Measurements from ENCODE around the gene RAP1GAP2.
"Not testable (repeated sequence)": the region's sequence is repeated elsewhere in the genome, so short reads cannot be mapped to it uniquely, and the experiment has no call there.

RAP1GAP2 gene

DNA sequence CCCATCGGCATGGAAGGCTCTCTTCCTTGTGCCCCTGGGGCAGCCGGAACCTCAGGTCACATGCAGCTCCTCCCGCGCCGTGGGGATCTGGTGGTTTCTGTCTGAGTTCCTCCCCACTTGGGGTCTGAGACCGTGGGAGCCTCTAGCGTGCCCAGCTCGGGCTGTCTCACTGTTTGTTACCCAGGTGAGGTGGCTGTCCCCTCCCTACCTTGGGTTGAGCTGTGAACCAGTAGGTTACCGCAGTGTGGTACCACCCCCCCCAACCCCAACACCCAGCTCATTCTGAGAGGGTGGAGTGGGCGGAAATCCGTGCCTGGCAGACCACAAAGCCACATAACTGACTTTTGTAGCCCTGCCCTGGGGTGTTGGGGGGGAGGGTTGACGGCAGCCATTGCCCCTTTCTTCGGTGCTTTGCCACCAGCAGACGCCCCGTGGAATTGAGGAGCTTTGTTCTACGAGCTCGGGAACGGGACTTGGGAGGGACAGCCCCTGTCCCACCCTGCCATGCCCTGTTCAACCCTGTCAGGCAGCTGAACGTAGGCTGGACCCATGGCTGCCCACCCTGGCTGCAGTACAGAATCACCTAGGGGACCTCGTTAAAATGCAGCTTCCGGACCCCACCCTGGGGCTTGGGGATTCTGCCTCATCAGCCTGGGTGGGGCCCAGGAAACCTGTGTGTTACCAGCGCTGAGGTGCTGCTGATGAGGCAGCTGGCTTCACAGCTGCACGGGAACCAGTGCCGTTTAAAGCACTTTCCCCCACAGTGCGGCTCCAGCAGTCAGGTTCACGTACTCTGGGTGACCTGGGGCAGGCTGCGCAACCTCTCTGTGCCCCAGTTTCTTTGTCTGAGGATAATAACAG lies 18.5 kb downstream of the RAP1GAP2 start:
- DNase-seq (ENCODE audit: low read depth, low spot score) = no peak

- no peak for DNase-seq (ENCODE audit: low read depth, low spot score)
Measured at GRCh38 chr17:2815781-2816185, 19.5 kb downstream of the RAP1GAP2 start.

- DNase-seq (ENCODE audit: low read depth, low spot score) = no peak
Measured at GRCh38 chr17:2816688-2817087, 20.4 kb downstream of the RAP1GAP2 start.

DNA sequence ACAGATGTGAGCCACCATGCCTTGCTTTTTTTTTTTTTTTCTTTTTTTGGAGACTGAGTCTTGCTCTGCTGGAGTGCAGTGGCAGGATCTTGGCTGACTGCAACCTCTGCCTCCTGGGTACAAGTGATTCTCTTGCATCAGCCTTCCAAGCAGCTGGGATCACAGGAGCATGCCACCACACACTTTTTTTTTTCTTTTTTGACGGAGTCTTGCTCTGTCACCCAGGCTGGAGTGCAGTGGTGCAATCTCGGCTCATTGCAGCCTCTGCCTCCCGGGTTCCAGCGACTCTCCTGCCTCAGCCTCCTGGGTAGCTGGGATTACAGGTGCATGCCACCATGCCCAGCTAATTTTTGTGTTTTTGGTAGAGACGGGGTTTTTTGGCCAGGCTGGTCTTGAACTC lies 23.1 kb downstream of the RAP1GAP2 start:
- DNase-seq (ENCODE audit: low read depth, low spot score) = not testable (repeated sequence)

- DNase-seq (ENCODE audit: low read depth, low spot score) = no peak
Measured at GRCh38 chr17:2819921-2820501, 23.8 kb downstream of the RAP1GAP2 start.

GRCh38 chr17:2821868-2822267 lies 25.6 kb downstream of the RAP1GAP2 start:
- no peak for DNase-seq (ENCODE audit: low read depth, low spot score)

- DNase-seq (ENCODE audit: low read depth, low spot score) = no peak
Measured at GRCh38 chr17:2822358-2822757, 26.1 kb downstream of the RAP1GAP2 start.

GRCh38 chr17:2825253-2825970 lies 29.2 kb downstream of the RAP1GAP2 start:
- no peak for DNase-seq (ENCODE audit: low read depth, low spot score)

- no peak for DNase-seq (ENCODE audit: low read depth, low spot score)
Measured at GRCh38 chr17:2828397-2829038, 32.3 kb downstream of the RAP1GAP2 start.

DNA sequence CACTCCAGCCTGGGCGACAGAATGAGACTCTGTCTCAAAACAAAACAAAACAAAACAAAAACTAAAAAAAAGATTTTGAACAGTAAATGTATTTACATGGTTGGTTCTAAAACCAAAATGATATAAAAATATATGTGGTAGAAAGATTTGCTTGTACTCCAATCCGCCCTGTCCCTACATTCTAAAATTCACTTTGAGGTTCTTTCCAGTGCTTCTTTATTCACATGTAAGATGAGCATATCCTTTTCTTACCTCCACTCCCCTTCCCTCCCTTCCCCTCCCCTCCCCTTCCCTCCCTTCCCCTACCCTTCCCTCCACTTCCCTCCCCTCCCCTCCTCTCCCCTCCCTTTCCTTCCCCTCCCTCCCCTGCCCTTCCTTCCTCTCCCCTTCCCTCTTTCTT lies 34.4 kb downstream of the RAP1GAP2 start:
- DNase-seq (ENCODE audit: low read depth, low spot score) = no peak

DNA sequence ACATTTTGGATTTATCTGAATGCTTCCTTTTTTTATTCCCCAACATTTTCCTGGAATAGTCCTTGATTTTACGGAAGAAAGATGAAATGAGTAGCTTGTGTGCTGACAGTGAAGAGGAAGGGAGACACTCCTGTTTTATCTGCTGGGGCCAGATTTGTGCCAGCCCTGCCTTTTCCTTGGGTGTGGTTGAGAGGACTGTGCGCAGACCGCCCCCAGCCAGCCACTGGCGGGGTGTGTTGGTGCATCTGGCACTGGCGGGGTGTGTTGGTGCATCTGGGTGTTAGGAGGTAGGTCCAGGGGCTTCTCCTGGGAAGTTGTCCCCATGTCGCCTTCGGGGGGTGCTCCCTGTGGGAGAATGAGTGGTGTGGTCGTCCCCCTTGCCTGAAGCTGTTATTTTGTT lies 39.5 kb downstream of the RAP1GAP2 start:
- DNase-seq (ENCODE audit: low read depth, low spot score) = no peak

DNA sequence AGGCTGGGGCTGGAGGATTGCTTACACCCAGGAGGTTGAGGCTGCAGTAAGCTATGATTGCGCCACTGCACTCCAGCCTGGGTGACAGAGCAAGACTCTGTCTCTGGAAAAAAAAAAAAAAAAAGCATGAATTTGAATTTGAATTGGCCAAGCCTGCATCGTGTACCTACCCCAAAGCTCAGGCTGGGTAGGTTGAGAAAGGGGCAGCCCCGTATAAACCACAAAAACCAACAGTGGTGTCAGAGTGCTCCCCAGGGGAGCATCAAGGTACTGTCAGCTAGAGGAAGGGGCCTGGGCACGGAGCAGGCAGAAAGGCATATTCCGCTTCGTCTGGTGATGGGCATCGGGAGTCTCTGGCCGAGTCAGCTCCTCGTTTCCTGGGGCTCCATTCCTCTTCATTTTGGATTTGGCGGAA lies 40.9 kb downstream of the RAP1GAP2 start:
- DNase-seq (ENCODE audit: low read depth, low spot score) = no peak

GRCh38 chr17:2841606-2842005 lies 45.4 kb downstream of the RAP1GAP2 start:
- no peak for DNase-seq (ENCODE audit: low read depth, low spot score)

GRCh38 chr17:2842464-2842863 lies 46.2 kb downstream of the RAP1GAP2 start:
- no peak for DNase-seq (ENCODE audit: low read depth, low spot score)

GRCh38 chr17:2844416-2844815 lies 48.2 kb downstream of the RAP1GAP2 start:
- no peak for DNase-seq (ENCODE audit: low read depth, low spot score)

- DNase-seq (ENCODE audit: low read depth, low spot score) = no peak
Measured at GRCh38 chr17:2847381-2848333, 51.4 kb downstream of the RAP1GAP2 start.

GRCh38 chr17:2849327-2849670 lies 53.1 kb downstream of the RAP1GAP2 start:
- no peak for DNase-seq (ENCODE audit: low read depth, low spot score)

GRCh38 chr17:2850991-2851390 lies 54.8 kb downstream of the RAP1GAP2 start:
- no peak for DNase-seq (ENCODE audit: low read depth, low spot score)

DNA sequence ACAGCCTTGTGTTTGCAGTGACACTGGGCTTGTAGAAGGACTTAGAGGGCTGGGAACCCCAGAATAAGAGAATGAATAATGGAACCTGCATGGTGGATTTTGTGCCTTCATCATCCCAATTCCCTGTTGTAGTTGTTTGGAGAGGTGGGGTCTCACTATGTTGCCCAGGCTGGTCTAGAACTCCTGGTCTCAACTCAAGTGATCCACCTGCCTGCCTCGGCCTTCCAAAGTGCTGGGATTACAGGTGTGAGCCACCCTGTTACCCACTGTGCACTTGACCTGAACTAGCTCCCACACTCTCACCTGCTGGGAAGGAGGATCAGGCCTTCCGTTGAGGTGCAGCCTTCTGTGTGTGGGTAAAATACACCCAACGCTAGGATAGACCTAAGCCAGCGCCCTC lies 55.4 kb downstream of the RAP1GAP2 start:
- DNase-seq (ENCODE audit: low read depth, low spot score) = no peak

DNA sequence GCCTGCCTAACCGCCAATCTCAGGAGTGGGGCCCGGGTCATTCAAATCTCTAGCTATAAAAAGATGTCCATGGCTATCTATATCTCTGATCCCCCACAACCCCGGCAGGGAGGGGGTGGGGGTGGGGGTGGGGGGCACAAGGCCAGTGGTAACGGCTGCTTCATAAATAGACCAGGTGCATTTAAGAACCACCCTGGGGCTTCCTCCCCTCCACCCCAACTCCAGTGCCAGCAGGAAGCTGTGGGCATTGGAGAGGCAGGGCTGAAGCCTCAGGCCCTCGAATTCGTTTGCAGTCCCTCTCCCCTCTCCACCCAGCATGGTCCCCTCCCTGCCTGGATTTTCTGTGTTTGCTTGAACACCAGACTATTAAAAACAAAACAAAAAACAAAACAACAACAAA lies 56.0 kb downstream of the RAP1GAP2 start:
- no peak for DNase-seq (ENCODE audit: low read depth, low spot score)

GRCh38 chr17:2852729-2853282 lies 56.6 kb downstream of the RAP1GAP2 start:
- DNase-seq (ENCODE audit: low read depth, low spot score) = no peak
